Lower lobe of right lung (tissue), 2 donors: ENCODE results near the gene ZNF681. TPM values are rescaled to one million over a fixed set of nuclear protein-coding genes. Genes with fewer than 3 reads are reported as not detected.

Experiments used
- ATAC-seq, 2 donors: fragments of 200-7000 bp; cut with Tn5 transposase; one replicate each; pipeline ENCODE4 v1.9.1; 2020 to 2022; ENCODE audit warnings: mild to moderate bottlenecking in 2 of 2, moderate library complexity in 2 of 2
- DNase-seq: peaks from one replicate; pipeline ENCODE4 v3.0.0-alpha.2; 2020
- H3K27ac ChIP-seq: fragments of 200-600 bp; one replicate; pipeline ENCODE4 v1.8.0; 2022
- H3K27me3 ChIP-seq: fragments of 200-600 bp; one replicate; pipeline ENCODE4 v1.8.0; 2022; ENCODE audit warnings: low read depth
- H3K36me3 ChIP-seq: fragments of 200-600 bp; one replicate; pipeline ENCODE4 v1.8.0; 2022; ENCODE audit warnings: mild to moderate bottlenecking
- H3K4me1 ChIP-seq: fragments of 200-600 bp; one replicate; pipeline ENCODE4 v1.8.0; 2022
- H3K4me3 ChIP-seq: fragments of 200-600 bp; one replicate; pipeline ENCODE4 v1.8.0; 2022; ENCODE audit warnings: mild to moderate bottlenecking
- H3K9me3 ChIP-seq: fragments of 200-600 bp; one replicate; pipeline ENCODE4 v1.8.0; 2022
- CTCF ChIP-seq: fragments of 200-600 bp; IDR thresholded peaks from one replicate; pipeline ENCODE4 v1.8.0; 2022; ENCODE audit warnings: antibody characterized with exemption, mild to moderate bottlenecking
- intact Hi-C: fragments of 100-400 bp; cut with DNase I; formaldehyde crosslinking; loops from one replicate; pipeline ENCODE4 v1.11.0; 2022
- total RNA-seq: library from RNA; stranded (reverse); fragmentation: NEBNext Ultra II Directional; extraction: Animal tissue kit (Norgen Biotek cat#: 25700); gene quantifications from one replicate; pipeline ENCODE4 v1.2.1, GENCODE V29; 2021
- donor health status: DM: no; HTN: yes; CAD: no; lungs with severe emphysema.

Gene ZNF681
- total RNA-seq, 1 donor from 2014 or later = 1.7 TPM

- DNase-seq (no peak), ATAC-seq (no peak)
- H3K36me3 ChIP-seq = no peaks in the 10 kb centered on the region
- no peaks in the 10 kb centered on the region for H3K9me3 ChIP-seq
- intact Hi-C loops = no loop called here
- H3K4me1 ChIP-seq = no peaks in the 10 kb centered on the region
- H3K27ac ChIP-seq = no peak overlapping the region
- H3K27me3 ChIP-seq = no peaks in the 10 kb centered on the region
- TF ChIP-seq CTCF = no peak
- H3K4me3 ChIP-seq = no peak overlapping the region
These were observed 30.6 kb upstream of the ZNF681 start for GRCh38 chr19:23789246-23789645.

- Histone ChIP-seq H3K9me3 (no peaks in the 10 kb centered on the region), H3K4me3 (no peak overlapping the region), H3K36me3 (no peaks in the 10 kb centered on the region), H3K4me1 (no peaks in the 10 kb centered on the region), H3K27me3 (no peaks in the 10 kb centered on the region), H3K27ac (no peak overlapping the region)
- ATAC-seq = no peak
- no peak for TF ChIP-seq CTCF
- intact Hi-C loops = no loop called here
- no peak for DNase-seq
These were observed 29.7 kb upstream of the ZNF681 start for GRCh38 chr19:23788411-23788810.

DNA sequence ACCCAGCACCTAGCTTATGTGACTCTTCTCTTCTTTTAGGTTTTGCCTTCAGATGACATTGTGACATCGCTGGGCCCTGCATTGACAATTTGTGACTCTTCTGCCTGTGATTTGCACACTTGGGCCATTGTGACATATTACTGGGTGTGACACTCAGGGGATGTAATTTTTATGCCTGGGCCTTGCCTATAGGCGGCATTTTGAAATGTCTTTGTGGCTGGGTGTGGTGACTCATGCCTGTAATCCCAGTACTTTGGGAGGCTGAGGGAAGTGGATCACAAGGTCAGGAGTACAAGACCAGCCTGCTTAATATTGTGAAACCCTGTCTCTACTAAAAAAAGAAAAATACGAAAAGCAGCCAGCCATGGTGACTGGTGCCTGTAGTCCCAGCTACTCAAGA is 28.4 kb upstream of the ZNF681 start:
- ATAC-seq = peak in 1 of 2 donors; percentile 12
- Histone ChIP-seq H3K36me3 (no peaks in the 10 kb centered on the region), H3K4me1 (no peaks in the 10 kb centered on the region), H3K9me3 (no peaks in the 10 kb centered on the region), H3K4me3 (no peak overlapping the region), H3K27me3 (no peaks in the 10 kb centered on the region), H3K27ac (no peak overlapping the region)
- TF ChIP-seq CTCF = no peak
- intact Hi-C loops = no loop called here
- DNase-seq = no peak

DNA sequence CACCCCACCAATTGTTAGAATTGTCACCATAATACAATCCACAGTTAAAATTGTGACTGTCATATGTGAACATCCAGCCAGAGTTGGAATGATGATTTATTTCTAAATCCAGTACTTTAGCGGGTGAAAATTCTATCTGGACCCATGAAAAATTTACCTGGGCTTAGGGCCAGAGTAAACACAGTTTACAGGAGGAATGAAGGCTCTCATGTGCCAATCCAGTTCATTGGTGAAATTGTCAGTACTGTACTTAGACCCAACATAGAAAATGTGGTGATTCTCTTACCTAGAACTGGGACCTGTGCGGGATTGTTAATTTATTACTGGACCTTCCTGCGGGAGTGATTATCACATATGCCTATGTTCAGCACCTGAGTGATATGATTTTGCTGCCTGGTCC is 27.3 kb upstream of the ZNF681 start:
- intact Hi-C loops = no loop called here
- no peak for DNase-seq
- Histone ChIP-seq H3K27ac (no peak overlapping the region), H3K4me3 (no peak overlapping the region), H3K4me1 (no peaks in the 10 kb centered on the region), H3K27me3 (no peaks in the 10 kb centered on the region), H3K9me3 (no peaks in the 10 kb centered on the region), H3K36me3 (no peaks in the 10 kb centered on the region)
- ATAC-seq = no peak
- TF ChIP-seq CTCF = no peak

GRCh38 chr19:23784274-23784673 is 25.6 kb upstream of the ZNF681 start:
- DNase-seq (no peak), ATAC-seq (no peak)
- Histone ChIP-seq H3K9me3 (no peaks in the 10 kb centered on the region), H3K27ac (no peak overlapping the region), H3K4me1 (no peaks in the 10 kb centered on the region), H3K36me3 (no peaks in the 10 kb centered on the region), H3K27me3 (no peaks in the 10 kb centered on the region), H3K4me3 (no peak overlapping the region)
- intact Hi-C loops = no loop called here
- TF ChIP-seq CTCF = no peak

GRCh38 chr19:23783636-23784035 is 24.9 kb upstream of the ZNF681 start:
- intact Hi-C loops = no loop called here
- no peaks in the 10 kb centered on the region for H3K4me1 ChIP-seq
- DNase-seq (no peak), ATAC-seq (no peak)
- H3K27ac ChIP-seq = no peak overlapping the region
- no peak overlapping the region for H3K4me3 ChIP-seq
- no peak for TF ChIP-seq CTCF
- H3K36me3 ChIP-seq = no peaks in the 10 kb centered on the region
- no peaks in the 10 kb centered on the region for H3K27me3 ChIP-seq
- H3K9me3 ChIP-seq = no peaks in the 10 kb centered on the region
